ENCODE data around the gene NUP43.
"Not testable (repeated sequence)": the region's sequence is repeated elsewhere in the genome, so short reads cannot be mapped to it uniquely, and the experiment has no call there.

The NUP43 gene

DNA sequence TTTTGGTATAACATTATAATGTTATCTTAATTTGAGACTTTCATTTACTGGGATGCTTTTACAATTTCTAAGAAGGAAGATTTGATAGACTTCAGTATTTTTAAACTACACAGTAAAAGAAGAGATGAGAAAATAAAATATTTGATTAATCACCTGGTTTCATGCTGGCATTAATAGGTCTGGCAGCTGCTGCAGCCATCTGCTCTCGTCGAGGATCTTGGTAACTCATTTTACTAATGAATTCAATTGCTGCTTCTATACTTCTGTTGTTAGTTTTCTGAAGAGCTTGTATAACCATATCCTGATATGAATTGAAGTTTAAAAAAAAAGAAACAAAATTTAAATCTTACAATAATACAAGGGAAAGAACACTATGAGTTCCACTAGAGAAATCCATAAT lies 51.4 kb downstream of the NUP43 start:
- DNase-seq (ENCODE audit: low read depth in 4 of 4, low spot score in 1 of 4): no peak

DNA sequence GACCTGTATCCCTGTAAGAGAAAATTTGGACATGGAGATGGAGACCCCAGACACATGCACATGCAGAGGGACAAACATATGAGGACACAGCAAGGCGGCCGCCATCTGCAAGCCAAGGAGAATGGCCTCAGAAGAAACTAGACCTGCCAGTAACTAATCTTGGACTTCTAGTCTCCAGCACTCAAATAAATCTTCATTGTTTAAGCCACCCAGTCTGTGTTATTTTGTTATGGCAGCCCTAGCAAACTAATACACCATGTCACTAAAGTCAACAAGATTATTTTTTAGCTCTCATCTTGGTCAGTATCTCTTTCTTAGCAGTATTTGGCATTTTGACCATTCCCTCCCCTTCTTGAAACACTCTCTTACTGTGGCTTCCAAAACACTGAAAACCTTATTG lies 55.1 kb downstream of the NUP43 start:
- DNase-seq (ENCODE audit: low read depth in 4 of 4, low spot score in 1 of 4): no peak

DNA sequence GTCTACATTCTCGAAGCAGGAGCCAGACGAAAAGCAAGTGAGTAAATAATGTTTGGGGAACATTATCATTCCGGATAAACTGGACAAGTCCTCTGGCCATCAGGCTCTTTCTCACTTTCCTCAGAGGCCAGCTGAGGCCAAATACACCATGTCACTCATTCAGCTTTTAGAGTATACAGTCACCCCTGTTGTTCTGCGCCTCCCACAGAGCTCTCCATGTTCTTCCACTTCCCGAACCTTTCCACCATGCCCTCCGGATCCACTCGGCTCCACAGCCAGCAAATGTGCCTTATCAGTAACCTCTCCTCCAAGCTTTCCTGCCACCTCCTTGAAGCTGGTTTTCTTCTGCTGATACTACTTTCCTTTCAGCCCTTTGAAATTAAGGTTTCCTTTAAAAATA lies 60.1 kb downstream of the NUP43 start:
- no peak for DNase-seq (ENCODE audit: low read depth in 4 of 4, low spot score in 1 of 4)

DNA sequence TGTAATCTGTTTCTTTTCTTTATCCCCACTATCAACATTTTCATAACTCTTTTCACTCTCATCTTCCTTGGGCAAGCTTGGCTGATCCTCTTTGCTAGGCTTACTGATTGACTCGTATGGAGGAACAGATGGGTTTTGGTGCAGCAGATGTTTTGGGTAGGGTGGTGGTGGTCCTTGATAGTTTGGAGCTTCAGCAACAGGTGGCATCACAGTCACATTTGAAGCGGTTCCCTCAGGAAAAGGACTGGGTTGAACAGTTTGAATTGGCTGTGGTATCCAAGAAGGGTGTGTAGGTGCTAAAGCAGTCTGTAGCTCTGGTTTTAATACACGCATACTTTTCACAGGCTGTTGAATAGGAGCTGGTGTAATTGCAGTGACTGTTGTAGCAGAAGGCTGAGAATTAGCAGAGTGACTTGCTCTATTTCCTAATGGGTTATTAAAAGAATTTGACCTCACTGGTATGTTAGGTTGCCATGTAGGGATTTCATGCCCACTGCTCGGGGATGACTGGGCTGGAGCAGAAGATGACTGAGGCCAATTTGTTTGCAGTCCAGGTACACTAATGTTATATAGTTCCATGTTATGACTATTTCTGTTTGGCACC lies 63.0 kb downstream of the NUP43 start:
- DNase-seq (ENCODE audit: low read depth in 4 of 4, low spot score in 1 of 4): no peak

DNA sequence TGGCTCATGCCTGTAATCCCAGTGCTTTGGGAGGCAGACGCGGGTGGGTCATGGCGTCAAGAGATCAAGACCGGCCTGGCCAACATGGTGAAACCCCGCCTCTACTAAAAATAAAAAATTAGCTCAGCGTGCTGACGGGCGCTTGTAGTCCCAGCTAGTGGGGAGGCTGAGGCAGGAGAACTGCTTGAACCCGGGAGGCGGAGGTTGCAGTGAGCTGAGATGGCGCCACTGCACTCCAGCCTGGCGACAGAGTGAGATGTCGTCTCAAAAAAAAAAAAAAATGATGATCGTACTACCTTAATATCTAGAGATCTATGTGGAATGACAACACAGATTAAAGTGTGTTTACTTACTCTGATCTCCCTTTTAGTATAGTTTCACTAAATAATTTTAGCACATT lies 64.5 kb downstream of the NUP43 start:
- DNase-seq (ENCODE audit: low read depth in 4 of 4, low spot score in 1 of 4): not testable (repeated sequence)

DNA sequence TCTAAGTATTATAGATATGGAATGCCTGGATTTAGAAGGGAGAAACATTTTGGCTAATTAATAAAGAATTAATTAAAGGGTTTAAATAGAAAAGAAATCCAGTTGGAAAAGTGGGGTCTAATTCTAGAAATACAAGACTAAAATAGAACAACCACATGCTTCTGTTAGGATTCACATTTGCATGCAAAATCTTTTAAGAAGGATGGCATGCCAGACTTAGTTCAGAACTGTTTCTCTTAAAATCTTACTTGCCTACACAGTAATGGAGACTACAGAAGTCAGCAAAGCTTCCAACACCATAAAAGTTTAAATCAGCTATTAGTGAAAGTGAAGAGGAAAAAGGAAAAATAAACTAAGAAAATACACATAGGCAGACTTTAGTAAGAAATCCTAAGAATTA lies 65.1 kb downstream of the NUP43 start:
- no peak for DNase-seq (ENCODE audit: low read depth in 4 of 4, low spot score in 1 of 4)

DNA sequence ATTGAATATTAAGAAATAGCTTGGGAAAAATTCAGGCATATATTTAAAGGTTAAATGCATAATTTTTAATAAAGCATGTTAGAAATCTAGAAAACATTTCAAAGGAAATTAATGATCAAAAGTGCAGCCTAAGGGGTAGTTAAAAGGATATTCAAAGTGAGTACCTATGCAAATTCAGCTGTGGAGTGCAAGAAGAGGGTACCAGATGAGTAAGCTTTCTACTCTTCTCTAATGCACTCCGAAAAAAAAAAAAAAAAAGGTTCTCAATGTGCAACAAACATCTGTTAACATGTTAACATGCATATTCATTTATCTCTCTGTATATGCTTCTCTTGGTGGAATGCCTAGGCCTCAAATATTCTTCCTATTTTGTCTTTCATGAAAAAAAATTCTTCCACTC lies 65.8 kb downstream of the NUP43 start:
- no peak for DNase-seq (ENCODE audit: low read depth in 4 of 4, low spot score in 1 of 4)

All from stimulated activated CD4-positive, alpha-beta T cell treated with anti-CD3 and anti-CD28 coated beads, Interleukin-1b, Interleukin-23, amount 100 ng/mL, for 24 hours (primary cell).